Glutamatergic neuron (in vitro differentiated cells): ENCODE results near the gene ACTA1. TPM values are rescaled to one million over a fixed set of nuclear protein-coding genes. Genes with fewer than 3 reads are reported as not detected.
A peak's percentile ranks its signal among the peaks of the same experiment; 100 is the strongest.
"Not testable (repeated sequence)": the region's sequence is repeated elsewhere in the genome, so short reads cannot be mapped to it uniquely, and the experiment has no call there.

ENCODE experiments used
- DNase-seq: peaks from one replicate; pipeline ENCODE4 v3.0.0; 2022
- H3K27ac Mint-ChIP-seq: one replicate; pipeline ENCODE4 v1.8.0; 2020; ENCODE audit warnings: mild to moderate bottlenecking, mixed read lengths, inconsistent platforms; ENCODE audit not compliant: unreplicated experiment
- H3K27me3 Mint-ChIP-seq: one replicate; pipeline ENCODE4 v1.8.0; 2020; ENCODE audit warnings: mild to moderate bottlenecking, moderate library complexity, mixed read lengths, inconsistent platforms; ENCODE audit not compliant: unreplicated experiment
- H3K36me3 Mint-ChIP-seq: one replicate; pipeline ENCODE4 v1.8.0; 2020; ENCODE audit warnings: mild to moderate bottlenecking, mixed read lengths, inconsistent platforms; ENCODE audit not compliant: unreplicated experiment
- H3K4me1 Mint-ChIP-seq: one replicate; pipeline ENCODE4 v1.8.0; 2020; ENCODE audit warnings: mild to moderate bottlenecking, low read depth, mixed read lengths, inconsistent platforms; ENCODE audit not compliant: unreplicated experiment
- H3K4me3 Mint-ChIP-seq: one replicate; pipeline ENCODE4 v1.8.0; 2020; ENCODE audit warnings: mild to moderate bottlenecking, mixed read lengths, inconsistent platforms; ENCODE audit not compliant: unreplicated experiment
- H3K9me3 Mint-ChIP-seq: one replicate; pipeline ENCODE4 v1.8.0; 2020; ENCODE audit warnings: mild to moderate bottlenecking, moderate library complexity, mixed read lengths, inconsistent platforms; ENCODE audit not compliant: unreplicated experiment
- long read RNA-seq: library from polyadenylated mRNA; unstranded; transcript quantifications from one replicate; pipeline ENCODE4 v2.0.0, GENCODE V29; 2020; ENCODE audit not compliant: unreplicated experiment
- total RNA-seq: library from RNA; stranded (reverse); fragmentation: NEBNext Ultra II Directional; extraction: Animal tissue kit (Norgen Biotek cat#: 25700); gene quantifications from one replicate; pipeline ENCODE4 v1.2.1, GENCODE V29; 2021; ENCODE audit not compliant: unreplicated experiment
- TF ChIP-seq, protein P1 (sequence below): fragments of 200-600 bp; sonication (generic); IDR thresholded peaks from one replicate; pipeline ENCODE4 v1.5.0; 2021; ENCODE audit not compliant: partially characterized antibody, unreplicated experiment

Gene ACTA1
- 1.9 TPM for total RNA-seq
- long read RNA-seq, partial matches to known transcripts: 0 of 2 reads
- long read RNA-seq, other reads (novel, unspliced or antisense): 2 of 2 reads

DNA sequence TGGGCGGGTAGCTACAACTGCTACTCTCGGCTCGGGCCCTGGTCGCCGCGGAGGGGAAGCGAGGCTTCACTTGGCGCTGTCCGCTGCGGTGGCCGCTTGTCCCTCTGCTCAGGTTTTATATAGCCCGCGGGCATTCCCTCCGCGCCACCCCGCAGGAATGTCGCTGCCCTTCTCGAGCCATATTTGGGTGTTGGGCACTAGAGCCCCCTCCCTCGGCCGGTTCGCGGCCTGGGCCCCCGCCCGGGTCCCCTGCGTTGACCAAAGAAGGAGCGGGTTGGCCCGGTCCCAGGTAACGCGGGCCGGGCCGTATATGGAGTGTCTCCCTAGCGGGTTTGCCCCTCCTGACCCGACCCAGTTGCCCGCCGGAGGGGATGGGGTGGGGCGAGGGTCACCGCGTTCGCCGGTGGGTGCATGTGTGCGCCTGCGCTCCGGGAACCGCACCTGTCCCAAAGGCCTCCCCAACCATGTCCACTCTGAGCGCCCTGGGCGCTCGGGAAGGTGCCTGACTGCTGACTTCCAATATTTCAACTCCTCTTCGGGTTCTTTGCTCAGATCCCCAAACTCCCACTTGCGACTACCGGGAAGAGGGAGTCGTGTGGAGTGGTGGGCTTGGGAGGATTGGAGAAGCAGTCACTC is at the start of gene ACTA1:
ACTA1 (minus strand) TSS at position 90 of the 636 bp plus-strand sequence. CDS start 979 bp downstream, outside the sequence.
- peak; percentile 52 for DNase-seq
- Mint-ChIP-seq H3K9me3 (peaks cover 9% of the 10 kb centered on the region), H3K4me1 (peaks cover 18% of the 10 kb centered on the region), H3K36me3 (no peaks in the 10 kb centered on the region), H3K27me3 (peaks cover 17% of the 10 kb centered on the region), H3K27ac (peak within 1 kb of the TSS; percentile 15), H3K4me3 (peak within 1 kb of the TSS; percentile 69)
- TF ChIP-seq, protein P1, sequence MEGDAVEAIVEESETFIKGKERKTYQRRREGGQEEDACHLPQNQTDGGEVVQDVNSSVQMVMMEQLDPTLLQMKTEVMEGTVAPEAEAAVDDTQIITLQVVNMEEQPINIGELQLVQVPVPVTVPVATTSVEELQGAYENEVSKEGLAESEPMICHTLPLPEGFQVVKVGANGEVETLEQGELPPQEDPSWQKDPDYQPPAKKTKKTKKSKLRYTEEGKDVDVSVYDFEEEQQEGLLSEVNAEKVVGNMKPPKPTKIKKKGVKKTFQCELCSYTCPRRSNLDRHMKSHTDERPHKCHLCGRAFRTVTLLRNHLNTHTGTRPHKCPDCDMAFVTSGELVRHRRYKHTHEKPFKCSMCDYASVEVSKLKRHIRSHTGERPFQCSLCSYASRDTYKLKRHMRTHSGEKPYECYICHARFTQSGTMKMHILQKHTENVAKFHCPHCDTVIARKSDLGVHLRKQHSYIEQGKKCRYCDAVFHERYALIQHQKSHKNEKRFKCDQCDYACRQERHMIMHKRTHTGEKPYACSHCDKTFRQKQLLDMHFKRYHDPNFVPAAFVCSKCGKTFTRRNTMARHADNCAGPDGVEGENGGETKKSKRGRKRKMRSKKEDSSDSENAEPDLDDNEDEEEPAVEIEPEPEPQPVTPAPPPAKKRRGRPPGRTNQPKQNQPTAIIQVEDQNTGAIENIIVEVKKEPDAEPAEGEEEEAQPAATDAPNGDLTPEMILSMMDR: no peak

DNA sequence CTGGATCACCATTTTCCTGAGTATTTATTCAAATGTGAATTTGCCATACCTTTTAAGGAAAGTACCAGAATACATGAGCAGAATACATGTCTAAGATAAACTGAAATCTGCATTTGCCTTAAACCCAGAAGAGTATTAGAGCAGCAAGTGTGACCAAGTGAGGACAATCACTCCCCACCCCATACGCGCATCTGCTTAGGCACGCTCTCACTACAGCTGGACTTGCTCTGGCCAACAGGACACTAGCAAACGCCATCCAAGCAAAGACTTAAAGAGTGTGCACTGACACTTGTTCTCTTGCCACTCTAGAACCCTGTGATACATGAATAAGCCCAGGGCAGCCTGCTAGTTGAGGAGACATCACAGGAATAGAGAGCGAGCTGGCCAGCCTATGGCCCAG is 48.6 kb upstream of the ACTA1 start:
- Mint-ChIP-seq H3K36me3 (no peaks in the 10 kb centered on the region), H3K27me3 (no peaks in the 10 kb centered on the region), H3K4me3 (no peak overlapping the region), H3K9me3 (no peaks in the 10 kb centered on the region), H3K4me1 (peaks cover 7% of the 10 kb centered on the region), H3K27ac (no peak overlapping the region)
- TF ChIP-seq, protein P1: no peak
- no peak for DNase-seq

DNA sequence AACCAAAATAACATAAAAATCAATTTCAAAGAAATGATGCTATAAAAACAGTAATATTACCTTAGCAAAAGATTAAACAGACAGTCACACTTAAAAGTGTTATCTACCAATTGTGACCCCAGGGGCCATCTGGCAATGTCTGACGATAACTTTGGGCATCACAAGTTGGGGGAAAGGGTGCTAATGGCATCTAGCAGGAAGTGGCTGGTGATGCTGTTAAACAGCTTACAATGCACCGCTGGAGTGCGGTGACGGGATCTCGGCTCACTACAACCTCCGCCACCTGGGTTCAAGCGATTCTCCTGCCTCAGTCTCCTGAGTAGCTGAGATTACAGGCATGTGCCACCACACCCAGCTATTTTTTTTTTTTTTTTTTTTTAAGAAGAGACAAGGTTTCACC is 46.6 kb upstream of the ACTA1 start:
- H3K4me3 Mint-ChIP-seq: no peak overlapping the region
- no peak for DNase-seq
- no peaks in the 10 kb centered on the region for H3K36me3 Mint-ChIP-seq
- no peak overlapping the region for H3K27ac Mint-ChIP-seq
- TF ChIP-seq, protein P1: no peak
- no peaks in the 10 kb centered on the region for H3K9me3 Mint-ChIP-seq
- peaks cover 7% of the 10 kb centered on the region for H3K4me1 Mint-ChIP-seq
- no peaks in the 10 kb centered on the region for H3K27me3 Mint-ChIP-seq

DNA sequence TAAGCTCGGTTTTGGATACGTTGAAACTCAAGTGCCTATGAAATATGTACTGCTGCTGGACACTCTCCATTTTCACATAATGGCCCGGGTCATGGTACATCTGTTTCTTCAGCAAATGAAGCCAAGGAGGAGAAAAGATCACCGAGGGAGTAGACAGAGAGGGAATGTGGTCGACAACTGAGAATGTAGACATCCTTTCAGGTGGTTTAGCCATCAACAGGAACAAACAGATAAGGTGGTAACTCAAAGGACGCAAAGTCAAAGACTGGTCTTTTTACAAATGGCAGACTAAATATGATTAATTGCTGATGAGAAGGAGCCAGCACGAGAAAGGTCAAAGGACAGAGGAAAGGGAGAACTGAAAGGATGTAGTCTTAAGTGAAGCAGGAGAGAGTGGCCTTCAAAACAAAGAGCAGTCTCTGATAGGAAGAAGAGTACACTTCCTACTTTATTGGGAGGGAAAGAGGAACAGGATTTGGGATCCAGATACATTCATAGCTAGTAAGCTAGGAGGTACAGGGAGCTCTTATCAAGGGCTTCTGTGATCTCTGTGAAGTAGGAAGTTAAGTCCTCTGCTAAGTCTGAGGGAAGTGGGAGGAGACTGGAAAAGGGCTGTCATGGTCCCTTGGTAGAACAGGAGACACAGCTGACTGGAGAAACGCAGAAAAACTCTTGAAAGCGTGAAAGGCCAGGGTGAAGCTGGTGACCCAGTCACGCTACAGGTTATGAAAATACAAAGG is 45.9 kb upstream of the ACTA1 start:
- H3K4me3 Mint-ChIP-seq: no peak overlapping the region
- peaks cover 7% of the 10 kb centered on the region for H3K4me1 Mint-ChIP-seq
- DNase-seq: no peak
- no peaks in the 10 kb centered on the region for H3K36me3 Mint-ChIP-seq
- H3K27me3 Mint-ChIP-seq: no peaks in the 10 kb centered on the region
- H3K9me3 Mint-ChIP-seq: no peaks in the 10 kb centered on the region
- TF ChIP-seq, protein P1: no peak
- H3K27ac Mint-ChIP-seq: no peak overlapping the region

DNA sequence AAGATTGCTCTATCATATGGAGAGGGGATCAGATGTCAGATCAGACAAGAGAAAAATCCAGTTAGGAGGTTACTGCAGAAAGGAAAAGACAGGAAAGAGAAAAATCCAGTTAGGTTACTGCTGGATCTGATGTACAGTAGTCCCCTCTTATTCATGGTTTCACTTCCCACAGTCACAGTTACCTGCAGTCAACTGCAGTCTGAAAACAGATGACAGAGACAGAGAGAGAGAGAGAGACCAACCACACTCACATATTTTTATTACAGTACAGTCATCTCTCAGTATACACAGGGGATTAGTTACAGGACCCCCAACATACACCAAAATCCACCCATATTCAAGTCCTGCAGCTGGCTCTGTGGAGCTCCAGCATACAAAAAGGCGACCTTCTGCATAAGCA is 45.0 kb upstream of the ACTA1 start:
- TF ChIP-seq, protein P1: no peak
- H3K27ac Mint-ChIP-seq: no peak overlapping the region
- no peak overlapping the region for H3K4me3 Mint-ChIP-seq
- no peak for DNase-seq
- H3K36me3 Mint-ChIP-seq: no peaks in the 10 kb centered on the region
- no peaks in the 10 kb centered on the region for H3K9me3 Mint-ChIP-seq
- H3K27me3 Mint-ChIP-seq: no peaks in the 10 kb centered on the region
- H3K4me1 Mint-ChIP-seq: peaks cover 7% of the 10 kb centered on the region

DNA sequence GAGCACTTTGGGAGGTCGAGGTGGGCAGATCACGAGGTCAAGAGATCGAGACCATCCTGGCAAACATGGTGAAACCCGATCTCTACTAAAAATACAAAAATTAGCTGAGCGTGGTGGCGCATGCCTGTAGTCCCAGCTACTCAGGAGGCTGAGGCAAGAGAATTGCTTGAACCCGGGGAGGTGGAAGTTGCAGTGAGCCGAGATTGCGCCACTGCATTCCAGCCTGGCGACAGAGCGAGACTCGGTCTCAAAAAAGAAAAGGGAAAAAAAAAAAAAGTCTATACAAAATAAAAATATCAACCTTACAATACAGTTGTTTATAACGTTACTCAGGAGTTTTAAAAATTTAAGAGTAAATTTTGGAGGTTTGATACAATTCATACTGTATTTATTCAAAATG is 42.0 kb upstream of the ACTA1 start:
- not testable (repeated sequence) for H3K27ac Mint-ChIP-seq, H3K4me1 Mint-ChIP-seq, DNase-seq, H3K4me3 Mint-ChIP-seq, H3K27me3 Mint-ChIP-seq, H3K36me3 Mint-ChIP-seq, H3K9me3 Mint-ChIP-seq
